Stimulated activated naive CD8-positive, alpha-beta T cell treated with anti-CD3 and anti-CD28 coated beads, Interleukin-15, amount 100 ng/mL, for 72 hours (primary cell): ENCODE measurements around the gene ORC3.
"Not testable (repeated sequence)": the region's sequence is repeated elsewhere in the genome, so short reads cannot be mapped to it uniquely, and the experiment has no call there.

Experiments
- ATAC-seq: fragments of 150-1000 bp; cut with Tn5 transposase; 2 replicates; pipeline ENCODE4 v1.10.0; 2021; ENCODE audit warnings: mild to moderate bottlenecking, moderate library complexity
- DNase-seq, 2 donors: peaks; one replicate each; pipeline ENCODE4 v3.0.0; 2021 to 2022
- H3K27ac Mint-ChIP-seq, 2 donors: one replicate each; pipeline ENCODE4 v1.8.0; 2022; ENCODE audit warnings: mild to moderate bottlenecking in 2 of 2, mixed read lengths in 2 of 2, moderate library complexity in 2 of 2
- H3K27me3 Mint-ChIP-seq: one replicate; pipeline ENCODE4 v1.8.0; 2022; ENCODE audit warnings: mixed read lengths
- H3K4me1 Mint-ChIP-seq: one replicate; pipeline ENCODE4 v1.8.0; 2022; ENCODE audit warnings: mild to moderate bottlenecking, mixed read lengths
- H3K4me3 Mint-ChIP-seq, 2 donors: one replicate each; pipeline ENCODE4 v1.8.0; 2022; ENCODE audit warnings: mild to moderate bottlenecking in 2 of 2, mixed read lengths in 2 of 2, moderate library complexity in 1 of 2
- H3K9me3 Mint-ChIP-seq, 2 donors: one replicate each; pipeline ENCODE4 v1.8.0; 2022; ENCODE audit warnings: mixed read lengths in 2 of 2

ORC3 gene

GRCh38 chr6:87690441-87690840 lies 100.5 kb downstream of the ORC3 start:
- no peak for DNase-seq
- Mint-ChIP-seq H3K4me1 (peaks cover 60% of the 10 kb centered on the region), H3K27ac (no peak overlapping the region), H3K27me3 (no peaks in the 10 kb centered on the region), H3K9me3 (no peaks in the 10 kb centered on the region), H3K4me3 (no peak overlapping the region)
- ATAC-seq, result no peak

DNA sequence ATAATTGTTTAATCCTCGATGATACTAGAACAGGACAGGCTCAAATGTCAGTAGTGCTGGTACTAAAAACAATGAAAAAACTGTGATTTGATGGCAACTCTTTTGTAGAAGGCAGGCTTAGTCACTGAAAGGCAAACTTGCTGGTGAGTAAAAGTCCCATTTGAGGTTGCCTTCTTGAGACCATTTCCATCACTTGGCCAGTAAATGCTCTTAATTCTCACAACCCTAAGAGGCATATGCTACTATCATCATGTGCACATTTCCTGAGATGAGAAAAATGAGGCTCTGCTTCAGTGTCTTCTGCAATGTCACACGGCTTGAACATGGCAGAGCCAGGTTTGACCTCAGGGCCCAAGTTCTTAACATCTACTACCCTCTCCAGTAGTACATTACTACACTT lies 102.2 kb downstream of the ORC3 start:
- DNase-seq (no peak), ATAC-seq (peak; percentile 49)
- peaks cover 65% of the 10 kb centered on the region for H3K4me1 Mint-ChIP-seq
- H3K27me3 Mint-ChIP-seq, result no peaks in the 10 kb centered on the region
- no peak overlapping the region for H3K27ac Mint-ChIP-seq
- no peak overlapping the region for H3K4me3 Mint-ChIP-seq
- H3K9me3 Mint-ChIP-seq, result no peaks in the 10 kb centered on the region

DNA sequence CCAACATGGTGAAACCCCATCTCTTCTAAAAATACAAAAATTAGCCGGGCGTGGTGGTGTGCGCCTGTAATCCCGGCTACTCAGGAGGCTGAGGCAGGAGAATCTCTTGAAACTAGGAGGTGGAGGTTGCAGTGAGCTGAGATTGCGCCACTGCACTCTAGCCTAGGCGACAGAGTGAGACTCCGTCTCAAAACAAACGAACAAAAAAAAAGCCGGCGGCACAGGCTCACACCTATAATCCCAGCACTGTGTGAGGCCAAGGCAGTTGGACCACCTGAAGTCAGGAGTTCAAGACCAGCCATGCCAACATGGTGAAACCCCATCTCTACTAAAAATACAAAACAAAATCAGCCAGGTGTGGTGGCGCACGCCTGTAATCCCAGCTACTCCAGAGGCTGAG lies 106.9 kb downstream of the ORC3 start:
- H3K27me3 Mint-ChIP-seq, result not testable (repeated sequence)

GRCh38 chr6:87697581-87698546 lies 107.9 kb downstream of the ORC3 start:
- DNase-seq, result no peak
- H3K27ac Mint-ChIP-seq, result peak overlapping the region in 1 of 2 donors; percentile 28
- no peaks in the 10 kb centered on the region for H3K9me3 Mint-ChIP-seq
- H3K27me3 Mint-ChIP-seq, result no peaks in the 10 kb centered on the region
- H3K4me1 Mint-ChIP-seq, result peaks cover 66% of the 10 kb centered on the region
- H3K4me3 Mint-ChIP-seq, result peak overlapping the region; percentile 93 to 96
- ATAC-seq, result no peak

More for the DNA sequence above, 106.9 kb downstream of the ORC3 start:
- H3K9me3 Mint-ChIP-seq, ATAC-seq, DNase-seq: not testable (repeated sequence)
- Mint-ChIP-seq H3K4me1 (peaks cover 71% of the 10 kb centered on the region), H3K4me3 (peak overlapping the region in 1 of 2 donors; percentile 10), H3K27ac (peak overlapping the region in 1 of 2 donors; percentile 27)

- Mint-ChIP-seq H3K27me3 (no peaks in the 10 kb centered on the region), H3K4me1 (peaks cover 61% of the 10 kb centered on the region), H3K4me3 (peak overlapping the region; percentile 93 to 96), H3K27ac (peak overlapping the region; percentile 28 to 74), H3K9me3 (no peaks in the 10 kb centered on the region)
- ATAC-seq, result no peak
- no peak for DNase-seq
Measured at GRCh38 chr6:87698547-87699006, 108.6 kb downstream of the ORC3 start.

DNA sequence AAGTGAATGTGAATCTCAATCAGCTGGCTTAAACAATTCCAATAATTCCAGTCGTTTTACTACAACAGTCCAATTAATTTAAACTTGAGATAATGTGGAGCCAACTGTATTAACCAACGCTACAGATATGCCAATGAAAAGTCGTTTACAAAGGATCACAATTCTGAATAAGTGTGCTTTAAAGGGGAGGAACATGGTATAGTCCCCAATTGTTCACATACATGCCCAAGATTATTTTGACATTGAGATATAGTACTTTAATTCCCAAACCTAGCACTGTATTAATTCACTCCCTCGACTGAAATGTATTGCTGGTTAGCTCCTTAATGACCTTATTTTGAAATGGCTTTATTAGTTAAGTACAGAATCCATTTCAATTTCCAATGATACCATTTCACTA lies 109.6 kb downstream of the ORC3 start:
- Mint-ChIP-seq H3K4me1 (peaks cover 52% of the 10 kb centered on the region), H3K27ac (peak overlapping the region in 1 of 2 donors; percentile 19)
- no peak for DNase-seq

DNA sequence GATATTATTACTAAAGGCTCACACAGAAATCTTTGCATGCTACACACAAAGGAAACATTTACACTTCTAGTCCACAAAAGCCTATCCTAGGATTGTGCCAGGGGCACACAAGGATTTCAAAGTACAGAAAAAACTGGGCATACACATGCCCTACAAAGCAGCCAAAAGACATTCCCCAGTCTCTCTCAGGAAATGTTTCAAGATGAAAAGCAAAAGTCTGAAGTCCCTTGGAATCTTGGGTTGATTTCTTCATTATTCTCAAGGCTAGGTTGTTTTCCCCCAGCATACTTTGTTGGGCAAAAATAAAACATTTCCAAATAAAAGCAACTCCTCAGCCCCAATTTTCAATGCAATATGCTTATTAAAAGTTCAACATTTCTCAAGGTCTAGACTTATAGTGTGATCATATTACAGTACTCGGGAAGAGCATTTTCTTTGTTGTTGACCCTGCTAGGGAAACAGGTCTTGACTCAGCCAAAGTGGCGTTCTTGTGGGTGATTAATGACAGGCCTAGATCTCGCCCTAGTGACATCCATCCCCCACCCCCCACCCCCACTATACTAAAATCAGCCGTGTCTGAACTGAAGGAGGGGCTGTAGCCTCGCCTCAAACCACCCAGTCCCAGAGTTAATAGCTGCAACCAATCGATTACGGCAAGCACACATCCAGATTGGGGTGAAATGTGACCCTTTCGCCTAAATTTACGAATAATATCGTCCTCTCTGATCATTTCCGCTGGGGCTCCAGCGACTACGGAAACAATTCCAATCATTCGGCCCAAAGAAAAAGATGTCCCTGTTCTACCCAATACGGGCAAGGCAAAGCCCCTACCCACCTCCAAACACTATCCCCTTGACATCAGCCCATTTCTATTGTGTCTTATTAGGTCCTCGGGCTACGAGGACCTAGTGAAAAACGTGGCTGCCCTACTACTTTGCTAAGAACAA lies 110.7 kb downstream of the ORC3 start:
- Mint-ChIP-seq H3K27me3 (no peaks in the 10 kb centered on the region), H3K27ac (peak overlapping the region; percentile 97 to 98), H3K4me1 (peaks cover 58% of the 10 kb centered on the region), H3K9me3 (no peaks in the 10 kb centered on the region), H3K4me3 (peak overlapping the region; percentile 93 to 96)
- DNase-seq (peak in 1 of 2 donors; percentile 55), ATAC-seq (peak; percentile 31)

More for the DNA sequence above, 109.6 kb downstream of the ORC3 start:
- H3K27me3 Mint-ChIP-seq, result no peaks in the 10 kb centered on the region
- no peaks in the 10 kb centered on the region for H3K9me3 Mint-ChIP-seq
- H3K4me3 Mint-ChIP-seq, result peak overlapping the region; percentile 93 to 96
- no peak for ATAC-seq

- Mint-ChIP-seq H3K27me3 (no peaks in the 10 kb centered on the region), H3K4me3 (peak overlapping the region; percentile 93 to 96), H3K4me1 (peaks cover 53% of the 10 kb centered on the region), H3K9me3 (no peaks in the 10 kb centered on the region), H3K27ac (peak overlapping the region; percentile 97 to 98)
- ATAC-seq, result no peak
- DNase-seq, result no peak
Measured at GRCh38 chr6:87701344-87701675, 111.4 kb downstream of the ORC3 start.

DNA sequence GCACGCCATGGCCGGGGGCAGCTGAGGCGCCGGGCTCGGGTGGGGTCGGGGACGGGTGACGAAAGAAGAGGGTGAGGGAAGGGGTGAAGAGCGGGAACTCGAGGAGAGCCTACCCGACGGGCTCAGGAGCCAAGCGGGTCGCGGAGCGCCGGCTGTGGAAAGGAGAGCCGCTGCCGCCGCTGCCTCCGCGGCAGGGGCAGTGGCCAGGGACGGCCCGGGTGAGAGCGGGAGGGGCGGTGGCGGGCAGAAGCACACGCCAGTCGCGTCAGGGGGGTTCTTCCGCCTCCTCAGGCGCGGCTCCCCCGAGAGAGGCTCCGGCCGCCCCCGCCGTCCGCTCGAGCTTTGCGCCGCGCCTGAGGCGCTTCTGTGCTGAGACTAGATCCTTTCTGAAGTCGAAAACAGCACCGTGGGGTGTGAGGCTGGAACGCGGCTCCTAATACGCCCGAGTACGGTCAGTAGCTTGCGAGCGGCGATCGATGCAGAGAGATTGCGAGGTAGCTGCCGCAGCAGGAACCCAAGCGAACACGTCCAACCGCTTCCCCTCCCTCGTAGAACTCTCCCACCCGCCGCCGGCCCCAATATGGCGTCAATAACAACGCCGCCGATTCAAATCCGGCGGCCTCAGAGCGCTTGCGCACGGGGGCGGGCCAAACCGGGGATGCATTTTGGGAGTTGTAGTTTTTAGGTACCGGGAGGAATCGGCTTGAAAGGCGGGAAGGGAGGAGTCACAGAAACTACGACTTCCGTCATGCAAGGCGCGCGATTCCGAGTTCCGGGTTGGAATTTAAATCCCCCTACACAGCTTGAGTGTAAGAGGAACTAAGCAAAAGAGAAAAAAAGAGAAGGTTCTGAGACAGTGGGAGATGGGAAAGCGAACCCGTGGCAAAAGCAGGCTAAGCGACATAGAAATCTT lies 112.0 kb downstream of the ORC3 start, which contains the start of gene AKIRIN2:
Gene AKIRIN2 (minus strand): TSS at position 558 of the 913 bp plus-strand sequence. CDS start 549 bp downstream, at position 9.
- Mint-ChIP-seq H3K4me1 (peaks cover 48% of the 10 kb centered on the region), H3K27me3 (no peaks in the 10 kb centered on the region), H3K4me3 (peak within 1 kb of the TSS; percentile 93 to 96), H3K27ac (peak within 1 kb of the TSS; percentile 97 to 98), H3K9me3 (no peaks in the 10 kb centered on the region)
- ATAC-seq (peak; percentile 73), DNase-seq (peak; percentile 96 to 98)

- no peaks in the 10 kb centered on the region for H3K27me3 Mint-ChIP-seq
- no peak for ATAC-seq
- H3K27ac Mint-ChIP-seq, result peak overlapping the region; percentile 97 to 98
- peak overlapping the region; percentile 93 to 96 for H3K4me3 Mint-ChIP-seq
- peaks cover 44% of the 10 kb centered on the region for H3K4me1 Mint-ChIP-seq
- no peak for DNase-seq
- H3K9me3 Mint-ChIP-seq, result no peaks in the 10 kb centered on the region
Measured at GRCh38 chr6:87702589-87702945, 112.6 kb downstream of the ORC3 start.

- peak overlapping the region in 1 of 2 donors; percentile 19 for H3K27ac Mint-ChIP-seq
- H3K4me3 Mint-ChIP-seq, result peak overlapping the region; percentile 93 to 96
- peaks cover 39% of the 10 kb centered on the region for H3K4me1 Mint-ChIP-seq
- H3K27me3 Mint-ChIP-seq, H3K9me3 Mint-ChIP-seq, ATAC-seq, DNase-seq: not testable (repeated sequence)
Measured at GRCh38 chr6:87703039-87703438, 113.1 kb downstream of the ORC3 start.

GRCh38 chr6:87705070-87705691 lies 115.2 kb downstream of the ORC3 start:
- DNase-seq, result peak; percentile 46 to 80
- no peak overlapping the region for H3K4me3 Mint-ChIP-seq
- H3K27ac Mint-ChIP-seq, result peak overlapping the region; percentile 19 to 57
- H3K4me1 Mint-ChIP-seq, result peaks cover 25% of the 10 kb centered on the region
- peak; percentile 78 for ATAC-seq
- no peaks in the 10 kb centered on the region for H3K27me3 Mint-ChIP-seq
- H3K9me3 Mint-ChIP-seq, result no peaks in the 10 kb centered on the region

DNA sequence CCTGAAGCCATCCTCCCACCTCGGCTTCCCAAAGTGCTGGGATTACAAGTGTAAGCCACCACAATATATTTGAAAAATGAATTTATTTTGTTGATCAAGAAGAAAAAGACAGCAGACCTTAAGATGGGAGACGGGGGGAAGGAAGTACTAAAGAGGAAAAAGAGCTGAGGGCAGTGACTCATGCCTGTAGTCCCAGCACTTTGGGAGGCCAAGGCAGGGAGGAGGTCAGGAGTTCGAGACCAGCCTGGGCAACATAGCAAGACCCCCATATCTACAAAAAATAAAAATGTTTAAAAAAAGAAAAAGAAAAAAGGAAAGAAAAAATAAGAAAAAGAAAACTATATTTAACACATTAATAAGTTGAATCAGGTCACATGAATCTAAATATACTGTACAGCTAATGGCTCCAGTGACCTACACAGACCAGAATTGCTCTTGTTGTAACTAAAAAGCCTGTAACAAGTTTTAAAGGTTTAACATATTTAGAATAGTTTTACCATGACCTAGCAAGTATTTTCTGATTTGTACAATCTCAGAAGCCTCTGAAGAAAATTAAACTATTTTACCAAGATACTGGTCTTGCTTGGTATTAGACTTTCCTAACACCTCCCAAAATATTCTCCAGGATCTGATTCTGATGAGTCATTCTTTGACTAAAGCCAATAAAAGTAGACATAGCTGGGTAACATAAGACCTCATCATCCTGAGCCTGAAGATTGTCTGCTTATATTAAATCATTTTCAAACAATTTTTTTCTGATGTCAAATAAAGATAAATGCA lies 116.4 kb downstream of the ORC3 start:
- H3K9me3 Mint-ChIP-seq, result no peaks in the 10 kb centered on the region
- H3K27me3 Mint-ChIP-seq, result no peaks in the 10 kb centered on the region
- ATAC-seq (no peak), DNase-seq (no peak)
- peaks cover 25% of the 10 kb centered on the region for H3K4me1 Mint-ChIP-seq
- H3K27ac Mint-ChIP-seq, result peak overlapping the region in 1 of 2 donors; percentile 76
- H3K4me3 Mint-ChIP-seq, result no peak overlapping the region
